AG08396 (cell line): ENCODE results near the gene PRICKLE2.

Experiments
- DNase-seq: peaks from one replicate; pipeline ENCODE4 v3.0.0; 2012; ENCODE audit warnings: low spot score, mixed read lengths

PRICKLE2 gene

GRCh38 chr3:64187065-64187959 lies 38.0 kb downstream of the PRICKLE2 start:
- DNase-seq: peak; percentile 71

- DNase-seq: no peak
Measured at GRCh38 chr3:64186667-64187064, 38.6 kb downstream of the PRICKLE2 start.

GRCh38 chr3:64185436-64185835 lies 39.8 kb downstream of the PRICKLE2 start:
- DNase-seq: no peak

GRCh38 chr3:64184621-64185020 lies 40.6 kb downstream of the PRICKLE2 start:
- no peak for DNase-seq

GRCh38 chr3:64179860-64180259 lies 45.4 kb downstream of the PRICKLE2 start:
- DNase-seq: no peak

GRCh38 chr3:64179249-64179648 lies 46.0 kb downstream of the PRICKLE2 start:
- DNase-seq: no peak

GRCh38 chr3:64178419-64178818 lies 46.8 kb downstream of the PRICKLE2 start:
- no peak for DNase-seq

- no peak for DNase-seq
Measured at GRCh38 chr3:64176461-64176996, 48.7 kb downstream of the PRICKLE2 start.

- DNase-seq: no peak
Measured at GRCh38 chr3:64174328-64174727, 50.9 kb downstream of the PRICKLE2 start.

GRCh38 chr3:64173563-64173962 lies 51.7 kb downstream of the PRICKLE2 start:
- no peak for DNase-seq

GRCh38 chr3:64170270-64170669 lies 55.0 kb downstream of the PRICKLE2 start:
- DNase-seq: no peak

- DNase-seq: no peak
Measured at GRCh38 chr3:64167868-64168267, 57.4 kb downstream of the PRICKLE2 start.

- DNase-seq: no peak
Measured at GRCh38 chr3:64167351-64167750, 57.9 kb downstream of the PRICKLE2 start.

GRCh38 chr3:64166584-64167162 lies 58.6 kb downstream of the PRICKLE2 start:
- DNase-seq: no peak

GRCh38 chr3:64164349-64164748 lies 60.9 kb downstream of the PRICKLE2 start:
- no peak for DNase-seq

GRCh38 chr3:64163755-64164148 lies 61.5 kb downstream of the PRICKLE2 start:
- DNase-seq: peak; percentile 57

GRCh38 chr3:64163019-64163754 lies 62.1 kb downstream of the PRICKLE2 start:
- DNase-seq: no peak

GRCh38 chr3:64161481-64161952 lies 63.7 kb downstream of the PRICKLE2 start:
- no peak for DNase-seq

GRCh38 chr3:64160000-64160695 lies 65.1 kb downstream of the PRICKLE2 start:
- DNase-seq: no peak

GRCh38 chr3:64158334-64158733 lies 66.9 kb downstream of the PRICKLE2 start:
- DNase-seq: no peak

- no peak for DNase-seq
Measured at GRCh38 chr3:64157150-64158035, 67.9 kb downstream of the PRICKLE2 start.
